Bronchial epithelial cell (primary cell): Measurements from ENCODE around the gene RNF224. TPM values are rescaled to one million over a fixed set of nuclear protein-coding genes. Genes with fewer than 3 reads are reported as not detected.

Source experiments
- DNase-seq: peaks from one replicate; pipeline ENCODE4 v3.0.0-alpha.2; 2010; ENCODE audit warnings: low read depth
- FAIRE-seq: peaks from 2 replicates; lab custom pipeline; 2011; peaks lifted over from hg19 to GRCh38; lab: Jason Lieb, UNC
- H3K27me3 ChIP-seq: 2 replicates; pipeline ENCODE4 v1.5.1; 2011; ENCODE audit warnings: low read length; ENCODE audit not compliant: control insufficient read depth, insufficient read depth
- H3K36me3 ChIP-seq: 2 replicates; pipeline ENCODE4 v1.5.1; 2011; ENCODE audit warnings: low read length; ENCODE audit not compliant: control insufficient read depth, insufficient read depth
- H3K4me3 ChIP-seq: 2 replicates; pipeline ENCODE4 v1.5.1; 2011; ENCODE audit warnings: mild to moderate bottlenecking, low read depth, low read length, control low read depth
- CTCF ChIP-seq: IDR thresholded peaks from 2 replicates; pipeline ENCODE4 v1.5.1; 2011; ENCODE audit warnings: mild to moderate bottlenecking, moderate library complexity, low read length, control low read depth, inconsistent platforms; ENCODE audit not compliant: insufficient read depth, severe bottlenecking
- total RNA-seq: library from RNA; depleted of rRNA; stranded (reverse); fragments of >200 nt; gene quantifications from 2 replicates; pipeline ENCODE4 v1.2.1, GENCODE V29; 2014

The RNF224 gene
- total RNA-seq, 1 donor from 2014 or later: under 0.01 TPM

DNA sequence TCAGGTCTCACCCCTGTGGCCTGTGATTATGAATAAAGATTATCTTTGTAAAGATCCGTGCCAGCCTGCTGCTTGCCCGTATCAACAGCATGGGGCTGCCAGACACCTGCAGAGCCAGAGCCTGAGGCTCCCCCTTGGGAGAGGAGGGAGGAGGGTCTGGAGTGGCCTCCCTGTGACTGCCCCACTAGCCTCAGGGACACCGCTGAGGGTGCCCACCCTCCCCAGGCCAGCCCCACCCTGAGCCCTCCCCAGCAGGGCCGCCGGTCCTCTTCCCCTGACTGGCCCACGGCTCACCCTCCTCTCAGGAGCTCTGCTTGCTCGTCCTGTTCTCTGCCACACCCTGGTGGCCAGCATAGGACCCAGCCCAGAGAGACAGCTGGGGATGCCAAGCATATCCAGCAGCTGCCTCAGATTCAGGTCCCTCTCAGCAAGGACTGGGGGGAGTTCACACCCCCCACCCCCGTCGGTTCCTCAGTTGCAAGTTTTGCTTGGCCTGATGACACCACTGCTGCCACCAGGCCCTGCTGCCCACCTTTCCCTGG, 36.9 kb upstream of the RNF224 start:
- Histone ChIP-seq H3K4me3 (no peak overlapping the region), H3K27me3 (no peaks in the 10 kb centered on the region), H3K36me3 (peaks cover 21% of the 10 kb centered on the region)
- TF ChIP-seq CTCF: peak; percentile 29
- DNase-seq (no peak), FAIRE-seq (no peak)

DNA sequence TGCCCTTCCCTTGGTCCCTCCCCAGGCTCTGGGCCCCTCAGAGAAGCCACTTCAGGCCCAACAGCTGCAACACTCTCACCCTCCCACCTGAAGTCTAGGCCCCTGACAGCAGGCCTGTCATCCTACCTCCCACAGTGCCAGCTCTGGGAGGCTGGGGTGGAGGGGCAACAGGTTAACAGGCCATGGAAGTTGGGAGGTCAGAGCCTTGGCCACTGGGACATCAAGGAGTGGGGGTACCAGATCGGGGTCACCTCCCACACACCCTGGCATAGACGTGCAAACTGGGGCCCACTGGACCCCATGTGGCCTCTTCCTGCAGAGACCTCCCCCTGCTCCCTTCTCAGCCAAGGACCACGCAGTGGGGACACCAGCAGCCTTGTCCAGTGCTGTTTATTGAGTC, 36.1 kb upstream of the RNF224 start:
- no peak for FAIRE-seq

GRCh38 chr9:137191691-137192447, 35.4 kb upstream of the RNF224 start:
- no peak for TF ChIP-seq CTCF
- H3K36me3 ChIP-seq: peaks cover 17% of the 10 kb centered on the region
- FAIRE-seq: no peak
- H3K27me3 ChIP-seq: no peaks in the 10 kb centered on the region
- no peak overlapping the region for H3K4me3 ChIP-seq
- no peak for DNase-seq

More for the DNA sequence above, 36.1 kb upstream of the RNF224 start:
- Histone ChIP-seq H3K4me3 (no peak overlapping the region), H3K27me3 (no peaks in the 10 kb centered on the region), H3K36me3 (peaks cover 17% of the 10 kb centered on the region)
- DNase-seq: no peak
- TF ChIP-seq CTCF: no peak

GRCh38 chr9:137192448-137192780, 34.9 kb upstream of the RNF224 start:
- no peaks in the 10 kb centered on the region for H3K27me3 ChIP-seq
- no peak for DNase-seq
- H3K36me3 ChIP-seq: peaks cover 13% of the 10 kb centered on the region
- H3K4me3 ChIP-seq: no peak overlapping the region
- FAIRE-seq: no peak
- no peak for TF ChIP-seq CTCF

DNA sequence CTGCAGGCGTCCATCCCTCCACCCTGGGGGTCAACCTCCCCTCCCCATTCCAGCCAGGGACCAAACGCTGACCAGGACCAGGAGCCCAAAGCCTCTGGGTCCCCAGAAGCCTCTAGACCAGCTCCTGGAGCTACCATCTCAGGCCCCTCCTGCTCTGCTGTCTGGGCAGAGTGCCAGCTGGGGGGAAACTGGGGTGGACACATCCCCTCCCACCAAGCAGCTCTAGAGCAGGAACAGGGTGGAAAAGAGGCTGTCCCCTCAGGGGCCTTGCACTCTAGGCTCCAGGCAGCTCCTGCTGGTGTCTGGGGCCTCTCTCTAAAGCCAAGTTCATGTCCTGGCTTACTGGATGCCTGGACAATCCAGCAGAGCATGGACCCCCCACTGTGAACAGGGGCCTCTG, 34.4 kb upstream of the RNF224 start:
- peaks cover 13% of the 10 kb centered on the region for H3K36me3 ChIP-seq
- no peak overlapping the region for H3K4me3 ChIP-seq
- FAIRE-seq: no peak
- no peak for DNase-seq
- no peak for TF ChIP-seq CTCF
- H3K27me3 ChIP-seq: no peaks in the 10 kb centered on the region
